Posterior vena cava (tissue), 2 donors: Measurements from ENCODE around the gene EYA2. TPM values are rescaled to one million over a fixed set of nuclear protein-coding genes. Genes with fewer than 3 reads are reported as not detected.
A peak's percentile ranks its signal among the peaks of the same experiment; 100 is the strongest.

Experiments
- DNase-seq: peaks from one replicate; pipeline ENCODE4 v3.0.0-alpha.2; 2020; ENCODE audit warnings: low spot score
- intact Hi-C, 2 donors: fragments of 100-400 bp; cut with DNase I; formaldehyde crosslinking; loops; one replicate each; pipeline versions ENCODE4 v1.14.1 to v1.14.2; 2022 to 2023
- total RNA-seq, 2 donors: library from RNA; stranded (reverse); fragmentation: NEBNext Ultra II Directional; extraction: Animal tissue kit (Norgen Biotek cat#: 25700); gene quantifications; one replicate each; pipeline ENCODE4 v1.2.1, GENCODE V29; 2021
- donor health status: DM: yes; HTN: yes; CAD: no.
- donor health status: DM: yes; HTN: yes; CAD: no.

Gene EYA2
- total RNA-seq, 2 donors from 2014 or later: 9.1 to 14.4 TPM

- intact Hi-C loops: no loop called here
- DNase-seq: no peak
Observed at GRCh38 chr20:47216819-47217410, 322.3 kb downstream of the EYA2 start.

GRCh38 chr20:47217482-47218446 is 323.1 kb downstream of the EYA2 start:
- intact Hi-C loops: no loop called here
- DNase-seq: no peak

GRCh38 chr20:47220161-47220582 is 325.5 kb downstream of the EYA2 start:
- DNase-seq: peak; percentile 78
- intact Hi-C loops: no loop called here

GRCh38 chr20:47221036-47221625 is 326.5 kb downstream of the EYA2 start:
- intact Hi-C loops: no loop called here
- peak; percentile 70 for DNase-seq

- intact Hi-C loops: no loop called here
- DNase-seq: no peak
Observed at GRCh38 chr20:47222468-47223119, 328.0 kb downstream of the EYA2 start.

GRCh38 chr20:47223896-47224295 is 329.3 kb downstream of the EYA2 start:
- DNase-seq: no peak
- intact Hi-C loops: no loop called here

DNA sequence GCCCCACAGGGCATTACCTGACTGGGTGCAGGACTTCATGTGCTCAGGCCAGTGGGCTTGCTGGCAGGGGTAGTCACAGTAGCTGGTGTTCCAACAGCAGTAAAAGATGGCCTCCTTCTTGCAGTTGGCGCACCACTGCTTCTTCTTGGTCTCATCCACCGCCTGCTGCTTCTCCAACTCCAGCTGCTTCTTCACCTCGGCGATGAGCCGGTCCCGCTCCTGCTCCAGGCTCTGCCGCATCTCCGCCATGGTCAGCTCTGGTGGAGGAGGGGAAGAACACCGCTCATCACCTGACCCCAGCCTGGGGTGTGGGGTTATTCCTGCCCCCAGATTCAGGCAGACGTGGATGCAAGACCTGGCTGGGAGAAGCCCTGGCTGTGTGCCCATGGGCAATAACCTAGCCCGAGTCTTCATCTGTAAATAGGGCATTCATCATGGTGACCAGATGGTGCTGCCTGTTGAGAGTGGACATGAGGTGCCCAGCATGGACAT is 329.7 kb downstream of the EYA2 start:
- DNase-seq: no peak
- intact Hi-C loops: no loop called here

- intact Hi-C loops: no loop called here
- DNase-seq: no peak
Observed at GRCh38 chr20:47224857-47225256, 330.2 kb downstream of the EYA2 start.

DNA sequence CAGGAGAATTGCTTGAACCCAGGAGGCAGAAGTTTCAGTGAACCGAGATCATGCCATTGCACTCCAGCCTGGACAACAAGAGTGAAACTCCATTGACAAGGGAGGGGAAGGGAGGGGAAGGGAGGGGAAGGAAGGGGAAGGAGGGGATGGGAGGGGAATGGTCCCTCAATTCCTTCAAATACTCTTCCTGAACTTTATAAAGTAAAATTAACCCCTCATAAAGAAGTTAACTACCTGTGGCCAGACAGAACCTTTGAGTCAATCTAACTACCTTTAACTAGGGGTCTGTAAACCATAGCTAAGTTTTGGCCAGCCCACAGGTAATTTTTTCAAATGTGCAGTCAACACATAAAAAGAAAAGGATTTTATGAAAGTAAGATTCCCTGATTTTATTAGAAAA is 330.8 kb downstream of the EYA2 start:
- intact Hi-C loops: no loop called here
- DNase-seq: no peak

- DNase-seq: no peak
- intact Hi-C loops: no loop called here
Observed at GRCh38 chr20:47227119-47227518, 332.5 kb downstream of the EYA2 start.

- intact Hi-C loops: no loop called here
- DNase-seq: no peak
Observed at GRCh38 chr20:47227576-47227975, 332.9 kb downstream of the EYA2 start.

GRCh38 chr20:47228654-47229053 is 334.0 kb downstream of the EYA2 start:
- intact Hi-C loops: loop anchor here in 1 of 2 donors (1.0 kb wide), 1 partner anchor 31 kb away; no protein-coding TSS in a partner anchor
- DNase-seq: no peak

- no peak for DNase-seq
- intact Hi-C loops: no loop called here
Observed at GRCh38 chr20:47230811-47231256, 336.2 kb downstream of the EYA2 start.

DNA sequence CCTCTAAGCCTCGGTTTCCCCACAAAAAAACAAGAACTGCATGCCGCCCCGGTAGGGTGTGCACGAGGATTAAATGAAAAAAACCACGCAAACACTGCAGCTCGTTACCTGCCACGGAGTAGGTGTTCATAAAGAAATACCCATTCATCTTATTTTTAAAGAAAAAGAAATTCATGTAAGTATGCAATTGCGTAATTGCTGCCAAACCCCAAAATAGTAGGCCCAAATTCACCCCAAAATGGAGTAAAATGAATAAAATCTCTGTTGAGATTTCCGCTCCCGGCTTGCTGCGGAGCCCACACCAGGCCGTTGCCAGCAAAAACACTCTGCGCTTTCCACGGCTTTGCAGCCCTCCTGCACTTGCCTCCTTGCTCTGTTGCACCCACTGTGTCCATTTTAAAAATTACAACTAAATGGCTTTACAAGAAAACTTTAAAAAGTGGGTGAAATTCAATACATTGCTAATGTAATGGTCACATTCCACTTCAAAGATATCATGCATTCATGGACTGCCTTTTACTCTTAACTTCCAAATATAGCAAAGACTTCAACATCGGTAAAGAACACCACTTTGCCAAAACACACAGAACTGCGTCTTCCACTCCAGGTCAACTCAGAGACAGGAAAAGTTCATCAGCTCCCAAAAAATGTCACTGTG is 336.9 kb downstream of the EYA2 start:
- DNase-seq: no peak
- intact Hi-C loops: no loop called here

- intact Hi-C loops: no loop called here
- no peak for DNase-seq
Observed at GRCh38 chr20:47232518-47232917, 337.9 kb downstream of the EYA2 start.

GRCh38 chr20:47233333-47234188 is 338.9 kb downstream of the EYA2 start:
- intact Hi-C loops: no loop called here
- DNase-seq: no peak

DNA sequence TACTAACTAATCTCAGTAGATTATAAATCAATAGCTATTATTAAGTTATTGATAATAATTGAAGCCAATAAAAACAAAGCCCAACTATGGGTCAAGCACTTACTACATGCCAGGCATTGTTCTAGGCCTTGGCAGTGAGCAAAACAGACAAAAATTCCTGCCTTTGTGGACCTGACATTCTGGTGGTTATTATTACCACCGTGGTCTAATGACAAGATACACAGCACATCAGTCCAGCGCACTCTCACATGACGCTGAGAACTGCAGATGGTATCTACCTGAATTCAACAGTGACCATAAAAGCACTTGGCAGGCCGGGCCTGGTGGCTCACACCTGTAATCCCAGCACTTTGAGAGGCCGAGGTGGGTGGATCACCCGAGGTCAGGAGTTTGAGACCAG is 340.5 kb downstream of the EYA2 start:
- DNase-seq: no peak
- intact Hi-C loops: no loop called here
